ENCODE results near the gene LCN1.
"Not testable (repeated sequence)": the region's sequence is repeated elsewhere in the genome, so short reads cannot be mapped to it uniquely, and the experiment has no call there.

Gene LCN1

GRCh38 chr9:135549478-135550343, 28.5 kb downstream of the LCN1 start:
- not testable (repeated sequence) for DNase-seq

- no peak for DNase-seq
These were observed 29.2 kb downstream of the LCN1 start for GRCh38 chr9:135550344-135550918.

GRCh38 chr9:135551031-135551430, 29.8 kb downstream of the LCN1 start:
- DNase-seq, result no peak

- DNase-seq, result no peak
These were observed 30.2 kb downstream of the LCN1 start for GRCh38 chr9:135551456-135551855.

- no peak for DNase-seq
These were observed 30.9 kb downstream of the LCN1 start for GRCh38 chr9:135552021-135552697.

GRCh38 chr9:135552698-135553171, 31.5 kb downstream of the LCN1 start:
- DNase-seq, result no peak

GRCh38 chr9:135554718-135555117, 33.5 kb downstream of the LCN1 start:
- no peak for DNase-seq

- no peak for DNase-seq
These were observed 34.0 kb downstream of the LCN1 start for GRCh38 chr9:135555203-135555602.

GRCh38 chr9:135555910-135556309, 34.7 kb downstream of the LCN1 start:
- DNase-seq, result no peak

- DNase-seq, result no peak
These were observed 38.4 kb downstream of the LCN1 start for GRCh38 chr9:135559606-135560005.

- no peak for DNase-seq
These were observed 40.4 kb downstream of the LCN1 start, which contains the start of gene PAEP for GRCh38 chr9:135561391-135562234. TSS of gene PAEP (plus strand) at chr9:135561756.

GRCh38 chr9:135562235-135562745, 41.0 kb downstream of the LCN1 start:
- no peak for DNase-seq

GRCh38 chr9:135563039-135563476, 41.8 kb downstream of the LCN1 start:
- DNase-seq, result no peak

GRCh38 chr9:135563858-135564257, 42.6 kb downstream of the LCN1 start:
- DNase-seq, result no peak

GRCh38 chr9:135565141-135565628, 43.9 kb downstream of the LCN1 start:
- no peak for DNase-seq

GRCh38 chr9:135565636-135566035, 44.4 kb downstream of the LCN1 start:
- DNase-seq, result no peak

GRCh38 chr9:135566552-135566951, 45.3 kb downstream of the LCN1 start:
- no peak for DNase-seq

GRCh38 chr9:135567311-135567710, 46.1 kb downstream of the LCN1 start:
- no peak for DNase-seq

GRCh38 chr9:135568026-135568425, 46.8 kb downstream of the LCN1 start:
- no peak for DNase-seq

GRCh38 chr9:135570456-135570855, 49.2 kb downstream of the LCN1 start:
- DNase-seq, result no peak

- DNase-seq, result no peak
These were observed 51.0 kb downstream of the LCN1 start for GRCh38 chr9:135572233-135572632.

- DNase-seq, result no peak
These were observed 51.9 kb downstream of the LCN1 start for GRCh38 chr9:135573124-135573523.
